ENCODE data around the gene DNAJC5.
"Not testable (repeated sequence)": the region's sequence is repeated elsewhere in the genome, so short reads cannot be mapped to it uniquely, and the experiment has no call there.

The DNAJC5 gene

GRCh38 chr20:63861981-63862901 lies 32.7 kb upstream of the DNAJC5 start:
- no peak for FAIRE-seq

- no peak for FAIRE-seq
Observed at GRCh38 chr20:63863021-63863797, 31.7 kb upstream of the DNAJC5 start.

DNA sequence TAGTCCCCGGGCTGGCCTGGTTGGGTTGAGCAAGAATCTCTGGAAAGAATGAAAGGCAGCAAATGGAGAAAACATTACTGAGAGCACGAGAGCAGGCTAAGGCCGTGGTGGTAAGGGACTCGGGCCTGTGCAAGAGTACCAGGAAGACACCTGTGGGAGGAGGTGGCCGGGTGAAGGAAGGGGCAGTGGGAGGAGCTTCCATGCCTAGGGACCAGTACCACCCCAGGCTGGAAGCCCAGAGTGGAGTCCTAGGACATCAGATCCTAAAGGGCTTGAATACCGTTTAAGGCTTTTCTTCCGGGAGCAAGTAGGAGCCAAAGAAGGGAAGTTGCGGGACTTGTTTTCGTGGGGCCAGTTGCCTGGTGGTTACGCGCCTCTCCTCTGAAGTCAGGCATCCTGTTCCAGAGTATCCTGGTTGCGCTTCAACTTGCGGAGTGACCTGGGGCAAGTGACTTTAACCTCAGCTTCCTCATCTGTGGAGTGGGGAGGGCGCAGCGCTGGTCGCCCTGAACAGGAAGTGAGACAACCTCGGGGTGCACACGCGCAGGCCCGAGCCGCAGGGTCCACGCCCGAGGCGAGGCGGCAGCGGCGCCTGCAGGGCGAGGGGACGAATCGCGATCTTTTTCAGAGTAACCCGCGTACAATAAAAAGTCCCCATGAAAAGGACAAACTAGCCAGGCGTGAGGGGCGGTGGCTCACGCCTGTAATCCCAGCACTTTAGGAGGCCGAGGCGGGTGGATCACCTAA lies 31.0 kb upstream of the DNAJC5 start:
- FAIRE-seq: no peak

GRCh38 chr20:63864545-63864977 lies 30.4 kb upstream of the DNAJC5 start:
- no peak for FAIRE-seq

GRCh38 chr20:63864978-63865640 lies 29.8 kb upstream of the DNAJC5 start, which contains the start of gene TPD52L2:
TPD52L2 (plus strand) TSS chr20:63865270; CDS start chr20:63865366, 96 bp downstream.
- FAIRE-seq: peak; percentile 80

GRCh38 chr20:63867042-63867441 lies 27.9 kb upstream of the DNAJC5 start:
- FAIRE-seq: not testable (repeated sequence)

DNA sequence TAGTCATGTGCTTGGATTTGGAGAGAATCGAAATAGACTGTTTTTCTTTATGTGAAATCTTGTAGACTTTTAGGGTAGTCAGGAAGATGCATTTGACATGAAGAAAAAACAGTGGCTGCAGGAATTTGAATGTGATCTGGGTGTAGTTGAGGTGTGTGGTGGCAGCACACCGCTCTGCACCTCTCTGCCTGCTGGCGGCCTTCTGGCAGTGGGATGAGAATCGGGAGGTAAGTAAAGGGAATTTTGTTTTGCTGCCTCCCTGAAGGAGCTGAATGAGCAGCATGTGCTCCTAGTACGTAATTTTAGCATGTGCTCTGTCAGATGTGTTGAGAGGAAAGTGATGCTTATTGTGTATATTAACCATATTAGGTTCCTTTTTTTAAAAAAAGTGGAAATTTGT lies 26.7 kb upstream of the DNAJC5 start:
- FAIRE-seq: no peak

DNA sequence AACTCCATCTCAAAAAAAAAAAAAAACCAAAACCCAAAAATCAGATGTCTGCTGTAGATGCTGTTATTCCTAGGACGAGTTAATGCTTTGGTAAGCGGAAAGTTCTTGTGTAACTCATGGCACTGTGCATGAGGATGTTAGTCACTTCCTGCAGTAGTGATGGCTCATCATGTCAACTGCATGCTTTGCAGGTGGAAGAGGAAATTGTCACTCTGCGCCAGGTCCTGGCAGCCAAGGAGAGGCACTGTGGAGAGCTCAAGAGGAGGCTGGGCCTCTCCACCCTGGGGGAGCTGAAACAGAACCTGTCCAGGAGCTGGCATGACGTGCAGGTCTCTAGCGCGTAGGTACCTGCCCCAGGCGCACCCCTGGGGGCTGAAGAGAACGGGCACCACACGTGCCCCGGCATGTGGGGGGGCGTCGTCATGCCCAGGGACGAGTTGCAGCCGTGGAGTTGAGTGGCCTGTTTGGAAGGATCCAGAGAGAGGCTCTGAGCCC lies 21.4 kb upstream of the DNAJC5 start:
- FAIRE-seq: no peak

GRCh38 chr20:63874241-63874640 lies 20.7 kb upstream of the DNAJC5 start:
- not testable (repeated sequence) for FAIRE-seq

DNA sequence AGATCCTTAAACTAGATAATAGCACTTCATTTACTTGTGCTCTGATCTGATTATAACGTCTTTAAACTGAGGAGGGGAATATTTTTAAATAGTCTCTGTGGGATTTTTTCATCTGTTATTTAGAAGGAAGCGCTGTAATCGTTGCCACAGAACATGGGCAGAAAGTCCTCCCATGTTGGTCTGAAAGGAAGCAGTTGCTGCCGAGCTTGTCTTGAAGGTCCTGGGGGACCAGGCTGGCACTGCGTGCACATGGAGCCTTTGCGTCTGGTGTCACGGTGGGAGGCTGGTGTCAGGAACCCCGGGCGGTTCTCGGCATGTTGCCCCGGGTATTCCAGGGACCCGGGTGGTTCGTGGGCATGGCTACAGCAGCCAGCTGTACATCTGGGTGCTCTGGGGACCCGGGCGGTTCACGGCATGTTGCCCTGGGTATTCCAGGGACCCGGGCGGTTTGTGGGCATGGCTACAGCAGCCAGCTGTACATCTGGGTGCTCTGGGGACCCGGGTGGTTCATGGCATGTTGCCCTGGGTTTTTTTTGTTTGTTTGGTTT lies 18.4 kb upstream of the DNAJC5 start:
- FAIRE-seq: no peak

GRCh38 chr20:63877755-63878470 lies 17.0 kb upstream of the DNAJC5 start:
- FAIRE-seq: no peak

GRCh38 chr20:63878899-63879663 lies 15.8 kb upstream of the DNAJC5 start:
- FAIRE-seq: no peak

DNA sequence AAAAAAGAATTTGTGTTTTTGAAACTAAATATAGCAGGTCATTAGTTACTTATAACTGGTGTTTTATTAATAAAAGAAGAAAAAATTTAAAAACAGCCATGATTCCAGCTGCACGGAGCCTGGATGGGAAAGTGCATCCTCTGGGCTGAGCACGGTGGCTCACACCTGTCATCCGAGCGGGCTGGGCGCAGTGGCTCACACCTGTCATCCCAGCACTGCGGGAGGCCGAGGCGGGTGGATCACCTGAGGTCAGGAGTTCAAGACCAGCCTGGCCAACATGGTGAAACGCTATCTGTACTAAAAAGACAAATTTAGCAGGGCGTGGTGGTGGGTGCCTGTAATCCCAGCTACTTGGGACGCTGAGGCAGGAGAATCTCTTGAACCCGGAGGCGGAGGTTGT lies 14.0 kb upstream of the DNAJC5 start:
- not testable (repeated sequence) for FAIRE-seq

DNA sequence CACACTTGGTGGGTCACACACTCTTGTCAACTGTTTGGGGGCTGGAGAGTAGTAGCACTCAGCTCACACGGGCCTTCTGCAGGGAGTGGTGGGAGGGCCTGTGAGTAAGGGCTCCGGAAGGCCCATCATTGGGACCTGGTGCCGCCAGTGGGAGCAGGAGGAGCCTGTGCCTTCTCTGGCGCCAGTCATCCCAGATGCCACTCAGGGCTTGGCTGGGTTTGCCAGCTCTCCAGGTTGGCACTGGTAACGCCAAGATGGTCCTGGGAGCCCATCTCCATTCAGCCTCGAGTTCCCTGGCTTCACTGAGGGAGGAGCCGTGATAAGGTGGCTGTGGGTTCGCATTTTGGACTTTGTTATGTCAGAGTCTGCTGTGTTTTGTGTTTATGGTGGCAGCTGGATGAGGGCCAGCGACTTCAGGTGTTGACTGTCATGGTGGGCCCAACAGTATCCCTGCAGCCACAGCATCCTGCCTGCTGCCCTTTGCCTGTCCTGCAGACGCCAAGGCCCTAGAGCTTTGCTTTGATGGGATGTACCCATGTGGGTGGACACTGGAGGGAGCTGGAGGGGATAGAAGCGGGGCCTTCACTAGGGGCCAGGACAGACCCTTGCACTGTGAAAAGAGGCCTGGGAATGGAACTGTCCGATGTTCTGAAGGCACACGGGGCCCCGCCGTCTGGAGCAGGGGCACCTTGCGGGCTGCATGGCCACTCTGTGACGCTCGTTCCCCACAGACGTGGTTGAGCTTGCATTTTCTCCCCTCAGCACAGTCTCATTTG lies 13.3 kb upstream of the DNAJC5 start:
- no peak for FAIRE-seq

DNA sequence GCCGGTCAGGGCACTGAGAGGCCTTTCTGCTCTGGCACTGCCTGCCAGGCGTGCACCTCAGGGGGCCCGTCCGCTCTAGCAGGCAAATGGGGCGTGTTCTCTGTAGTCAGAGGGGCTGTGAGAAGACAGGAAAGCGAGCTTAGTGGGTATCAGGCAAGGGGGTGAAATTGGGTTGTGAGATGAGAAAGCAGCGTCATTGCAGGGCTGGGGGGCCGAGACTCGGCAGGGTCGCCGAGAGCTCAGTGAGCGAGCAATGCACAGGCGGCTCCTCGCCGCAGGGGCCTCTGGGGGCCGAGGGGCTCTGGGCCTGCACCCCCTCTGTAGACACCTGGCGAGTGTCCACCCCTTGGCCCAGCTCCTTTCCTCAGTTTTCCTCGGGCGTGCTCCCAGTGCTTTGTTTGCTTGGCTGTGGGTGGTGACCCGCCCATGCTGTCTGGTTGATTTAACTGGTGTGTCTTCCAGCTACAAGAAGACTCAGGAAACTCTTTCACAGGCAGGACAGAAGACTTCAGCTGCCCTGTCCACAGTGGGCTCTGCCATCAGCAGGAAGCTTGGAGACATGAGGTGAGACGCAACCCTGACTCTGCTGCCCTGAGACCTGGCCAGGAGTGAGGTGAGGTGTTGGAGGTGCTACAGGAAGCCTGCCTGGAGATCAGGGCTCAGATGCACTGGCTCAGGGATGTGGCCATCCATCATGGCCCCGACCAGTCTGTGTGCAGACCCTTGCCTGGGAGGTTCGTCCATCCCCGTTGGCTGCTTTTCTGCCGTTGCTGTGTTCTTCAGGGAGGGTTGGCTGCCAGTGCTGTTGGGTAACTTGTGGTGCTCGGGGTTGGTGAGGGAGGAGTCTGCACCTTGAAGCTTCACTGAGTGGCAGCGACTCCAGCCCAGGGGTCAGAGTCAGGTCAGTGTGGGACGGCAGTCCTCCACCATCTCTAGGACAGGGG lies 12.4 kb upstream of the DNAJC5 start:
- no peak for FAIRE-seq

DNA sequence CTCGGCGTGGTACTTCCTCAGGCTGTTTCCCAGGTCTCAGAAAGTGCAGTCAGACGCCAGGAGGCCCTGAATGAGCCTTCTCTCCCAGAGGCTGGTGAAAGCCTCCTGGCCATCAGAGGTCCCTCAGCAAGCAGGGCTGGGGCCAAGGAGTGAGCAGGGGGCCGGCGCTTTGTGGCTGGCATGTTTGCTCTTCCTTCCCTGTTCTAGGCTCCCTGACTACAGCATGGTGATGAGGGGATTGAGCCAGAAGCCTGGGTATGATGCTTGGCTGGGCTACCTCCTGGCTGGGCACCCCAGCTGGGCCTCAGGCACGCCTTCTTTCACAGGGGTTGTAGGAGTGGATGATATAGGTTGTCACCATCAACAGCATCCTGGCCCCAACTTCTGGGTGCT lies 11.7 kb upstream of the DNAJC5 start:
- FAIRE-seq: no peak

GRCh38 chr20:63884506-63885263 lies 10.2 kb upstream of the DNAJC5 start:
- no peak for FAIRE-seq
